ENCODE data around the gene CNTN5.

CNTN5 gene

DNA sequence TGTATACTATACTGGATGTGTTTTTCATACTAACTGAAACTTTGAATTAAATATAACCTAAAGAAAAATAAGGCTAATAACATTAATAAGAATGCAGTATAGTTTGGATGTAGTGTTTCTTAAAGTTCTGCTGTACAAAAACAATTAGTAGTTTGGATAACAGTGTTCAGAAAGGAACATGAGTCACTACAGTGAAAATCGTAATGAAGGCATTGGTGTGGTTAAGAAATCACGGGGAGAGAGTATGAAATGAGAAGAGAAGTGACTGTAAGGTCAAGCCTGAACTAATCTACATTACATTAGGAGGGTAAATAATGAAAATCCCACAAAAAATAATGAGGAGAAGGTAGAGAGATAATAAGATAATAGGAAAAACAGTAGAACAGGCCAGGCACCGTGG lies 939.8 kb downstream of the CNTN5 start:
- DNase-seq, result no peak

DNA sequence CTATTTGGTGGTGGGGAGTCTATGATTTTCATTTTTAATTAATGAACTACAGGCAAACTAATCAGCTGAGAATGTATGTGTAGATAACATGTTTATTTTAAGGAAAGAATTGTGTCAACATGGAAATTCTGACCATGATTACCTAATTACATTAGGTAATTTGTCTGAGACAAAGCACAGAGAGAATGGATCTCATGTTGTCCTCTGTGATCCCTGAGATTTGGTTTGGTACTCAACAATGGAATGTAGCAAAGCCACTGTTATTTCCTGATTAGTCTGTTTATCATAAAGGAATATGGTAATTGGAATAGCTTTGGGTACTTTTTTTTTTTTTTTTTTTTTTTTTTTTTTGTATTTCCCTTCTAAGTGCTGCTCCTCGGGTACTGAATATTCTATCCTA lies 947.6 kb downstream of the CNTN5 start:
- DNase-seq, result no peak

DNA sequence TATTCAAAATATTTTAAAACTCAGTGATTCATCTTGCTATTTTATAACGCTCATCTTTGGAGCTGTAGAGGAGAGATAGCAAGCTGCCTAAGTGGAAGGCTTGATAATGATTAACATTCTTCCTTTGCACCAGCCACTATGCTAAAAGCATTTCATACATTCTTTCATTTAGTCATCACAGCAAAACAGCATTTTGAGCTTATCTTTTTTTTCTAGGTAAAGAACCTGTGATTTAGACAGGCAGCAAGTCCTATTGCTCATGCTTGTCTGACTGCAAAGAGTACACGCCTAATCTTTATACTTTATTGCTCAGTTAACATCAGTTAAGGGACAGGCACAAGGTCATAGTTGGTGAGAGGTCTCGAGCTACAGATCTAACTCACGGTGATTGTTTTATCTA lies 953.2 kb downstream of the CNTN5 start:
- no peak for DNase-seq

DNA sequence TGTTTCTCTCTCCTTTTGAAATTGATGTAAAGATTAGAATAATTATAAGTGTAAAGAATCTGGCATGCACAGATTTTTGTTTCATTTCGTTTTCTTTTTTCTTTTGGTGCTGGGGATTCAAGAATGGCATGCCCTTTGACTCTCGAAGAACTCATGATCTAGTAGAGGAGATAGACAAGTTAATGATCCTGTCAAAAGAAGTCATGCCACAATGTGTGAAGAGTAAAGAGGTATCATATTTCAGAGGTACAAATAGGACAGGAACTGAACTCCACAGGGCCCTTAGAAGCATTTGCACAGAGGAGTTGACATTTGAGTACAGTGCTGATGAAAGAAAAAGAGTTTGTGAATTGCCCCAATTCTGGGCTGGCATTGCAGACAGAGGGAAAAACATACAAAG lies 958.3 kb downstream of the CNTN5 start:
- no peak for DNase-seq

DNA sequence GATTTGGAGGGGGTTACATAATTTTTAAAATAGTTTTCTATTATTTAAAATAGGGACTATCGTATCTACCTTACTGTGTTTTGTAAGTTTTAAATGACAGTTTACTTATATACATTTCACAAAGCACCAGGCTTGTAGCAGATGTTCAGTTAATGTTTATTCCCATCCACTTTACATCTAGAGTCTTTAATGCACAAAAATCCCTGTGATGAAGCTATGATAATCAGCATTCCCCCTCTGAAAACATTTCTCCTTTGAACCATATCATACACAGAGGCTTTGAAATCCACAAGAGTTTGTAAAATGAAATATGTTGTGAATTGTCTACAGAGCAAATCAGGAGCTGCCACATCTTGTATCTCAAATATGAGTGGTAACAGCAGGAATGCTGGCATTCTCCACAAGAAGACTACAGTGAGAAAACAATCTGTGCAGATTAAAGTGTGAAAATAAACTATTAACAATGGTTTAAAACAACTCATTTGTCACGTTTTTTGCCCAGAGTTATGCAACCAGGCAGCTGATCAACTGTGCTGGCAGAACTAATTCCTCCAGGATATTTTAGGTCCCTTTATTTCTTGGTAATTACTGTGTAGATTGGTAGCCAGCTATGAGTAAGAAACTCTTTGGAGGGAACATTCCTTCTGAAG lies 967.2 kb downstream of the CNTN5 start:
- no peak for DNase-seq

DNA sequence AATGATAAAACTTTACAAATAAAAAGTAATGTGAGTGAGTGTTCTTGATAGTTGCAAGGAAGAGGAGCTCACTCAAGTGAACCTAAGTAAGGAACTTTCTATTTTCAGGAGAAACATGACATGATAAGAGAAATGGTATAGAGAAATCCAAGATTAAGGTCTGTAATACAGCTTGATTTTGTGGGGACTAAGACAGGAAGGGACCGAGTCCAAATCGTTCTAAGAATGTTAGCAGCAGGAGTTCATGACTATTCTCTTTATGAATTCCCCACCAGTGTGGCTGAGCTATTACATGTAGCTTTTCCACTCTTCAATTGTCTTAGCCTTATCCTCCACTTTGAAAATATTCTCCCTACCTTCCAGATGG lies 967.7 kb downstream of the CNTN5 start:
- DNase-seq, result no peak

DNA sequence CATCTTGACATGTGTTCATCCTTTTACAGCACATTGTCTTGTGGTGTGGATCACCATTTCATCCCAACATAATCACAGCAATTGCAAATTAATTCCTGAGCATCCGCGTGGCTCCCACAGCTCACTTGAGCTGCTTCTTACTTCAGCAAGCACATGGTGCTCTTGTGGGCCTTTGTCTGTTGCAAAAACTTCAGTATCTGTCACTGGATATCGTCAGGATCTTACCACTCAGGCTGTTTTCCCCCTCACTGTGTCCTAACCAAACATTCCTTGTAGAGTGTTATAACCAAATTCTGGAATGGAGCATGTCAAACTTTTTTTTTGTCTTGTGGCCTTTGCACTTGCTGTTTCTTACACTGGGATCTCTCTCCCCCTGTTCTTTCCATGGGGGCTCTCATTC lies 983.2 kb downstream of the CNTN5 start:
- DNase-seq, result no peak

DNA sequence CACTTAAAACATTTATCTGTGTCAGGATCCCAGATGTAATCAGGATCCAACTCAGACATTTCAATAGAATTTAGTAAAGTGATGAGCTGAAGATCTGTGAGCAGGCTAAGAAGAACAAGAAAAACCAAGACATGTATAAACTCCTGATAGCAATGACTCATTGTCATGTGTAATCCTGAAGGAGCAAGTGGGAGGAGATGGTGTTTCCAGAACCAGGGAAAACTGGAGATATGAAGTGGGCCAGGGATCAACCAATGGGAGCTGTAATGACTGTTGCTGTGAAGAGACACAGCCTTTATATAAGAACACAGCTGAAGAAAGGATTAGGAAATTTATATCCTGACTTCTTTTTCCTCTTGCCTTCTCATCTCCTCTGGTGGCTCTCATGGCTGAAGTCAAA lies 983.8 kb downstream of the CNTN5 start:
- no peak for DNase-seq

DNA sequence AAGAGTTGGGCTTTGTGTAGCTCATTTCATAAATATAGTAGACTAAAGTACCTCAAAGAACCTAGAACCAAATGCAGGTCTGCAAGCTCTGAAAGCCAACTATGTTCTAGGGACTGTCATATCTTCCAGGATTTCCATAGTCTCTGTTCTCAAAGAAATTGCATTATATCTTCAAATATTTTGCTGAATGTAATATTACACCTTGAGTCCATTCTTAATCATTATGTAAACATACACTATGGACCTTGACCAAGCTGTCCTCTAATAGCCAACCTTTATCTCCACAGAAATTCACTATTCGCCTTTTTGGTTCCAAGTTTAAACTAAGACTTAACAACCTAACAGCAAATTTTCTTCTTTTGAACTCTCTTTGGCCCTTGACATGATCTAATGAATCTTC lies 987.7 kb downstream of the CNTN5 start:
- no peak for DNase-seq

DNA sequence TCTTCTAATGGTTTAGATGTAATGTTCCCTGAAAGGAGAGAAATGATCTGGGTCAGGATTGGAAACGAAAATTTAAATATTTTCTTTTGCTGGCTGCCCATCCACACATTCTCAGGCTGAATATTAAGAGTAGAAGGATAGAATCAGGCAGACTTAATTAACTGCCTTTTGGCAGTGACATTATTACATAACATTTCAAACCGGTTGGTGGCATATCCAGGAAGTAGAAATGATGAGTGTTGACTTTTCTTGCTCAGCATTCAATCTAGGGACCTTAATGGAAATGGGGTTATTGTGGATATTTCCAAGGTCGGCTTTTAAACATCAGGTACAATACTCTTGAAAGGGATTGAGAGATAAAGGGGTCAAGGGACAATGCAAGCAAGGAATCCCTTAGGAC lies 989.0 kb downstream of the CNTN5 start:
- no peak for DNase-seq

DNA sequence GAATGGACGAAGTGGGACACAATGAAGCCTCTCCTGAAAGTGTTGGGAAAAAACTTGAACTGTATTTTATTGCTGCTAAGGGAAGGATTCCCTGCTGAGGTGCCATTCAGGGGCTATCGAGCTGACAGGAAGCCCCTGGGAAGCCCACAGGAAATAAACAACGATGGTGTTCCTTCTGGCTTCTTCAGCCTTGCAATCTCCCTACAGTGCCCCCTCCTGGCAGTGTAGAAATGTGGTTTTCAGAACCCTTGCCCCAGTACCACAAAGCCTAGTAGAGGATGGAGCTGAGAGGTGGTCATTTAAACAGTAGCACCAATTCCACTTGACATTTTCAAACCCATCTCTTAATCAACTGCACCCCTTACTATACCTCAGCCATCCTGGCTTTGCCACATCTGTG lies 989.6 kb downstream of the CNTN5 start:
- no peak for DNase-seq

DNA sequence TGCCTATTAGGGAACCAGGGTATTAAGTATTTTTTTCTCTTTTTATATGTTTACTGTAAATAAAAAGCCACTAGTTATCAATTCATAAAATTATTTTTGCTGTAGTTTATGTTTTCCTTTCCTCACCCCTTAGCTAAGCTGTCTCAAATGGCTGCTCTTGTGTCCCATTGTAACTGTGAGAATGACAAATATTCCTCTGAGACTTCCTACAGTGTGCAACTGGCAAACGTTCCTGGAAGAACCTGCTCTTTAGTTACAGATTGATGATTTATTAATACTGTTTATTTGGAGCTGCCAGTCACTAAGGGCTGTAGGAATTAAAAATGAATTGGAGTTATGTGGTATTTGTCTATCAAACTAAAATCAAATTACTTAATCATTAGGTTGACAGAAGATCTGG lies 990.9 kb downstream of the CNTN5 start:
- DNase-seq, result no peak

DNA sequence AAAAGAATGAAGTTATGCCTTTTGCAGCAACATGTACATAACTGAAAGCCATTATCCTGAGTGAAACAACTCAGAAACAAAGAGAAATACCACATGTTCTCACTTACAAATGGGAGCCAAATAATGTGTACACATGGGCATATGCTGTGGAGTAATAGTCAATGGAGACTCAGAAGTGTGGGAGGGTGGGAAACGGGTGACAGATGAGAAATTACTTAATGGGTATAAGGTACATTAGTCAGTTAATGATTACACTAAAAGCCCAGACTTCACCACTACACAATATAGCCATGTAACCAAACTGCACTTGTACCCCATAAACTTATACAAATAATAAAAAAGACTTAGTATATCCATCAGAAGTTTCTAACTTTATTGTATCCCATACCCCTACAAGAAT lies 992.3 kb downstream of the CNTN5 start:
- no peak for DNase-seq

DNA sequence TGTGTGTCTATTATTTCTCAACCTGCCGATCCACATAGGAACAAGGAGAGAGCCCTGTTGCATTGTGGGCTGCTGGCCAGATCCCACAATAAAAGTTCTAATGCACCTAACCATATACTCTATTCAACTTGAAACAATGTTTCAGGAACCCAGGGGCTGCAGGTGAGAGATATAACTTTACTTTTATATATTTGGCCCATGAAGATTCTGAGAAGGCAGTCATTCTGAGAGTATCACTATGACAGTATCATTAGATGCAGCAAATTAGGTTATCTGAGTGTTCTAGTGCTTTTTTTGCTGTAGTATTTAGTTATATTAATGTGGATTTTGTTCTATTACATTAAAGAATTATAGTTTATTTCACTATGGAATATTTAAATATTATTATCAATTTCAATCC lies 1011.2 kb downstream of the CNTN5 start:
- DNase-seq, result no peak

DNA sequence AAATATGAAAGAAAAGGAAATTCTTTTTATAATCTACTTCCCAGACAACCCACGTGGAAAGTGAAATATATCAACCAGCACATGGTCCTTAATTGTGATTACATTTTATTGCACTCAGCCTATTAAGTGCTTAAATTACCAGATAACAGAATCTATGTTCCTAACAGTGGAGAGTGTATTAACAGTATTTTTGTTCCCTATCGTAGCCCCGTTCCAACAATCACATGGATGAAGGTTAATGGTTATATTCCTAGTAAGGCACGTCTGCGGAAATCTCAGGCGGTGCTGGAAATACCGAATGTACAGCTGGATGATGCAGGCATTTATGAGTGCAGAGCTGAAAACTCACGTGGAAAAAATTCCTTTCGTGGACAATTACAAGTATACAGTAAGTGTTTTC lies 1040.3 kb downstream of the CNTN5 start:
- DNase-seq, result no peak

DNA sequence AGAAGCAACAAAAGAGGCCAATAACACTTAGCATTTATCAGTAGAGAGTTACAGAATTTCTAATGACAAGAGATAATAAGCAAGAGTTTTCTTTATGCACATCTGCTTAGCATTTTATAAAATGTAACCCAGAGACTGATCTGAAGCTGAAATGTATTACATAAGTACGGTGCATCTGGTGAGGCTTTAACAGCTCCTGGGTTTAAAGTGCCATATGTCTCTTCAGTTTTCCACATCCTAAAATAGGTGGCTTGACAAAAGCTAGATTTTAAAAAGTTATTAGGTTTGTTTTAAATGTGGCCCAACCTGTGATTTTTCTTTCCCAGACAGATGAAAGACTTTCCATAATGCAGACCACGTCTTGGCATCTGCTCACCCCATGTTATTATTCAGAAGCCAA lies 1045.7 kb downstream of the CNTN5 start:
- no peak for DNase-seq

DNA sequence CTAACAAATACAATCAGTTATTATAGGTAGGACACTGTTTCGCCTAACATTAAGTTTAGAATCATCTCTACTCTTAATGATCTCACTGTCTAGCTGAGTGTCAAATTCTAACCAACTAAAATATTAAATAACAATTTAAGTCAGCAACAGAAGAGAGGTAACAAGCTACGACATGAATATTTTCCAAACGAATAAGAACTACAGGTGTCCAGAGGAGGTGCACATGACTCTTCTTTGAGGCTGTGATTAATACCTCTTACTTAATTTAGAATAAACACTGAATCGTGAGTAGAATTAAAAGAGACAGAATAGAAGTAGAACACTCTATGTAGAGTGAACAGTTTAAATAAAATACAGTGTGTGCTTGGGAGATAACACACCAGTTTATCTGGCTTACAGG lies 1047.4 kb downstream of the CNTN5 start:
- DNase-seq, result no peak

DNA sequence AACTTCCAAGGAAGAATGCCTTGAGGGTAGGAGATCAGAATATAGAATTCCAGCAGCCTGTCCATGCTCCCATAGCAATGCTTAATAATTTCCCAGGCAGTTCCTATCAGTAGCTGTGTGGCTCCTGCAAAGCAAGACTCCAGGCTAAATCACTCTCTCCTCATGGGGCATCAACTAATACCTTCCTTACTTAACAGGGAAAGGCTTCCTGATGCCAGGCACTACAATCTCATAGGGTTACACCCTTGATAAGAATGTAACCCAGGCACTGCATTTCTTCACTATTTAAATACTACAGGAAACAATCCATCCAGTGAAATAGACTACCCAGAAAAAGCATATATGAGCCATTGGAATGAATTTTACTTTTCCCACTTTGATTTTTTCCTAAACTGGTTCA lies 1051.4 kb downstream of the CNTN5 start:
- DNase-seq, result no peak

DNA sequence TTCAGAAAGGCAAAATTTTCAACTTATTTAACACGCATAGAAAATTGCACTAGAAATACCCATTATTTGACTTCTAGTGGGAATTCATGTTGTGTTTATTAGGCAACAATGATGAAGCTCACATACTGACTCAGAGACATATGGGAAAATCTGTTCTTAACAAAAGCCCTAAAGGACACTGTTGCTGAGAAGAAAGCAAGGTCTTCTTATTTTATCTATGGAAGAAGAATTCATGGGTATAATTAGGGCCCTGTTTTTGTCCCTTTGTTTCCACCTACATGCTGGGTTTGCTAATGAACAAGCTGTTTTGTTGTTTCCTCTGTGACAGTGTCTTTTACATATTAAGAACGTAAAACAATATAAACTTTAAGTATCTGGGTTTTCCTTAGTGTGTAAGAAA lies 1059.6 kb downstream of the CNTN5 start:
- DNase-seq, result no peak

DNA sequence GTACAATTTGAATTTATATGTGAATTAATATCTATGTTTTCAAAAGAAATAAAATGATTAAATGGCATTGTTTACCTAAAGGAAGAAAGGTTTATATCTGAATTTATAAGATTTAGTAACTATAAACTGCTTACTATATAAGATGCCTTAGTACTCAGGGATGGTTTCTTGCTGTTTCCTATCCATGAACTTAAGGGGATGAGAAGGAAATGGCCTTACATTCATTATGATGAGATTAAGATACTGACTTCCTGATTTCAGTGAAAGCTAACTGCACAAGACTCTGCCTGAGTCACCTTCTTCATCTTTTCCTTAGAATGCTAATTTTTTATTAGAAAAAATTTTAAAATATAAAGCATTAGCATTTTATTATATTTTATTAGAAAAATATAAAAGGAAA lies 1060.1 kb downstream of the CNTN5 start:
- DNase-seq, result no peak

DNA sequence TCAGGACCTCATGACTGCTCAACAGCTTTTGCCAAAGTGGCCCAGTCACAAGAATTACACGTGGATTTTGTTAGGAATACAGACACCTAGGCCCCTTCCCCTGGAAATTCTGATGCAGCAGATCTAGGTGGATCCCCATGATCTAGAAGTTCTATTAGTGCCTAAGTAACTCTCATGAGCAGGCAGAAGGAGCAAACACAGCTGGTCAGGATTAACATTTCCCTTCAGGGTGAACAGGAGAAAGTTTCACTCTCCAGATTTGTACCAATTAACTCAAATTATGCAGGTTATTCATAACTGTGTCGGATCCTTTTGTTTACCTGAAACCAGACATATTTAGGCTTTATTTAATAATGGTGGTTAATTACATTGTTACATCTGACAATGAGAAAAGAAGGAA lies 1072.9 kb downstream of the CNTN5 start:
- no peak for DNase-seq

DNA sequence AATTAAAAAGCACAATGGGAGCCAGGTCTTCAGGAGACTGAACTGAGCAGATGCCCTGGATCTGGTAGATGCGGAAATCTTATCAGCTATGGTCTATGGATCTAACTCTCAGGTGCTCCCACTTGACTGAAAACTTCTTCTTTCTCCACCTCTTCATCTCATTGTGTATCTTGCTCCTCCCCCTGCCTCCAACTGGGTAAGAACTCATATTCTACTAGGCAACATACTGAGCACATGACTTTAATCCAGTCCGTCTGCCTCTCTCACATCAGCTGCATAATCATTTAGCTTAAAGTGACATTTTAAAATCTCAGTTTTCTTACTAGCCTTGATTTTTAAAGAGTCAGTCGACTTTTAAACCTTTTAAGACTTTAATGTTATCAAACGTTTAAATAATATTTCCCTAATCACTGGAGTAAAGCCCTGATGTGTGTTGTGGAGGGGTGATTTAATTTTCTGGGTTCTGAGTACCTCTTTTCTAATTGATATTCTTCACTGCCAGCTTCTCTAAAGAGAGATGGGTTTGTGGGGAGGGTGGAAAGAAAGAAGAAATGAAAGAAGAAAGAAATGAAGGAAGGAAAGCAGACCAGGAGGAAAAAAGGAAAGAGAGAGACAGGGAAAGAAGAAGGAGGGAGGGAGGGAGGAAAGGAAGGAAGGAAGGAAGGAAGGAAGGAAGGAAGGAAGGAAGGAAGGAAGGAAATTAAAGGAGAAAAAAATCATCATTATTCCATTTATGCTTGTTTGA lies 1073.5 kb downstream of the CNTN5 start:
- DNase-seq, result no peak

DNA sequence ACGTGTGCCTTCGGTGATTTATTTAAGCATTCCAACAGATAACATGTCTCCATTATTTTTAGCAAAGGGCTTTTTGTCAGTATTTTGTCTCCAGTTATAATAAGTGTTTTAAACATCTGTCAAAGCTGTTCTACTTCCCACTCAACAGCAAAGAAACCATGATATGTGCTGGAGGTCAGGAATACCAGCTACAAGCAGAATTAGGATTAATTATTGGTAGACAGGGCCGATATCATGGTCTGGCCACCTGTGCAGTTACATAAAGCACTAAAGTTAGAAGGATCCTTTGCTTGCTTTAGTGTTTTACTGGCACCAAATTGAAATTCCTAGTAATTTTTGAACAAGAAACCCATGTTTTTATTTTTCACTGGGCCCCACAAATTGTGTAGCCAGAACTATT lies 1075.1 kb downstream of the CNTN5 start:
- no peak for DNase-seq

DNA sequence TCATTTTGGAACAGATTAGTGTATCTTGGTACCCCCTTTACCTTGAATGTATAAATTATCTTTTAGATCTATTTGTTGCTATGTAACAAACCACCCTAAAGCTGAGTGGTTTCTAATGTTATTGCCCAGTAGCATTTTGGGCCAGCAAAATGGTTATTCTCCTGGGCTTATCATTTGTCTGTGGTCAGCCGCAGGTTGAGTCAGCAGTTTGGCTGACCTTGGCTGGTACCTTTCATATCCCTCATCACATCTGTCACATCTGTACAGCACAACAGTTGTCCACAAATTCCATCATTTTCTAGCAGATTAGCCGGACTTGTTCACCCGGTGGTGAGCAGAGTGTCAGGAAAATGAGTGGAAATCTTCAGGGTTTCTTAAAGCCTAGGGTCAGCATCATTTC lies 1077.8 kb downstream of the CNTN5 start:
- DNase-seq, result no peak

DNA sequence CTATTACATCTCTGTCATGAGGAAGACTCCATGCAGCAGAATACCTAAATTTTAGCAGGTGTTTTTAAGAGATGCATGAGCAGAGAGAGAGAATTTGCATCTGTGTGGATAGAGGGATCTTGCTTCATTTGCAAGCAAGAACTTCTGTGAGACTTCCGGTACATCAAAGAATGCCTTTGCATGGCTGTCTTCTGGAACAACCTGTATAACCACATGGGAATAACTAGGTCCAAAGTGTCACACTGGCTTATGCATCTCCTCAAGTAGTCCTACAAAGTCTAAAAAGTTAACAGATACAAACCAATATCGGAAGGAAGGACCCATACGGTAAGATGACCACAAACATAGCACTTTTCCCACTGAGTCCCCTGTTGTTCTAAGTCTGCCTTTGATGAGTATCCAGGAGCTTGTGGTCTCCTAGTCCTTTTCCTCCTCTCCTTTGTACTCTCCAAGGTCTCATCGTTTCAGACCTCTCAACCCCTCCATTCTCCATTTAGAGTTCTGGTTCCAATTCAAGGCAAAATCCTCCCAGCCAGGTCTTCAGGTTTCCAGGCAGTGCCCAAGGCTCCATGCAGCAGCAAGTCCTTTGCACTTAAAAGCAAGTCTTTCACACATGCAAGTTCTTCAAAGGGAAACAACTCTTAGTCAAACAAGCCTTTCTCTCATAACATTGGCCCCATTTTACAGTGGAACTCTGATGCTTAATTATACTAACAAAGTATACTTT lies 1084.7 kb downstream of the CNTN5 start:
- DNase-seq, result no peak
